ENCODE results near the gene HSPD1.
"Not testable (repeated sequence)": the region's sequence is repeated elsewhere in the genome, so short reads cannot be mapped to it uniquely, and the experiment has no call there.

HSPD1 gene

DNA sequence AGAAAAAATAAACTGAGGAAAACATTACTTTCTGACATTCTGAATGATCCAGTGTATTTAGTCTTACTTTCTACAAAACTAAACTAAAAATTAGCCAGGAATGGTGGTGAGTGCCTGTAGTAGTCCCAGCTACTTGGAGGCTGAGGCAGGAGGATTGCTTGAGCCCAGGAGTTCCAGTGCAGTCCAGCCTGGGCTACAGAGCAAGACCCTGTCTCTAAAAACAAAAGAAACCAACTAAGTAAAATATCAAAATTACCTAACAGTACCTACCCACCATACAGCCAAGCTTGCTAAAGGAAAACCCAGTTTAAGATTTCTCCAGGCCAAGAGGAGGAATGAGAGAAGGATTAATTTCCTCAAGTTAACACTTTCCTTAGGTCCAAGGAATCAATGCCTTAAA lies 2.9 kb downstream of the HSPD1 start:
- DNase-seq, result no peak

DNA sequence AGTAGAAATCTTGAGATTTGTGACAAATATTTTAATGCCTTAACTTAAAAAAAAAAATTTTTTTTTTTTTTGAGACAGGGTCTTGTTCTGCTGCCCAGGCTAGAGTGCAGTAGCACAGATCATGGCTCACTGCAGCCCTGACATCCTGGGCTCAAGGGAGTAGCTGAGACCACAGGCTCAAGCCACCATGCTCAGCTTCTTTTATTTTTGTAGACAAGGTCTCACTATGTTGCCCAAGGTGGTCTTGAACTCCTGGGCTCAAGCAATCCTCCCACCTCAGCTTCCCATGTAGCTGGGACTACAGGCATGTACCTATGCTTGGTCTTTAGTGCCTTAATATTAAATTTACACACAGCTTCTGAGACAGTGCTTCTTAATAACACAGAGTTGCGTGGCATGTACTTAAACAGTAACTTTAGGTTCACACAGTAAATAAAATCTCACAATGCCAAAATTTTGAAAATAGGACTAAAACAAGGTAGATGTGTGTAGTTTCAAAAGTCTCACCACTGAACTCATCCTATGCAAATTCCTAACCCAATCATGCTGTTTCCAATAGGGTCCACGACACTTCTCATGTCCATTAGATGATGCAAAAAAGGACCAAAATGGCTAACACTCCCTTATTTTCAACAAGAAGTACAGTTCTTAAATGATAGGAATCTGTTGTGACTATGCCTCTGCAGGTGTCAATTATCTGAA lies 4.1 kb downstream of the HSPD1 start:
- no peak for DNase-seq

DNA sequence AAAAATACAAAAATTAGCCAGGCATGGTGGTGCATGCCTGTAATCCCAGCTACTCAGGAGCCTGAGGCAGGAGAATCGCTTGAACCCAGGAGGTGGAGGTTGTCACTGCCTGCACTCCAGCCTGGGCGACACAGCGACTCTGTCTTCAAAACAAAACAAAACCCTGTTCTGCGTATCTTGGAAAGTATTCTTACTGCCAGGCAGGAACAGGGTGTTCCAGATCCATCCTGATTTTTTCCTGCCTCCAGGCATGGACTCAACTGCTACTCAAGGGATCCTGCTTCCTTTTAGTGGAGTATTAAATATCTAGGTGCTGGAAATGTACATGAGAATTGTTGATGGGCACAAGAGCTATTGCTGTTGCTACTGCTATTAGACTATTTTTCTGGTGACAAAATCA lies 12.3 kb downstream of the HSPD1 start:
- DNase-seq, result no peak

DNA sequence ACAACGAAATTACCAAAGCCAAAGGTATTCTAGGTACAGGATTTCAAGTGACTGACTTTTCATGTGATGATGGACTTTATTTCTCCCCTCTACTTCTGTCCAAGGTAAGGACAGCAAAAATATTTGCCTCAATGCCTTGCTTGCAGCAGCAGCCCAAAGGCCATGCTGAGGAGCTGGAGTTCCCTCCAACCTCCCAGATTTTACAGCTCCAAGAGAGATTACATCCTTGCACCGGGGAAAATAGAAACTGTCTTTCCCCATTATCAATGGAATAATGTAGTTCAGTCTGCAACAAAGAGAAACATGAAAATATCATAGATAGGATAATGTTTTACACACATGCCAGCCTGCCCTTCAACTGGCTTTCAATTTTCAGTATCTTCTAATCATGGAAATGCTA lies 13.5 kb downstream of the HSPD1 start:
- no peak for DNase-seq

DNA sequence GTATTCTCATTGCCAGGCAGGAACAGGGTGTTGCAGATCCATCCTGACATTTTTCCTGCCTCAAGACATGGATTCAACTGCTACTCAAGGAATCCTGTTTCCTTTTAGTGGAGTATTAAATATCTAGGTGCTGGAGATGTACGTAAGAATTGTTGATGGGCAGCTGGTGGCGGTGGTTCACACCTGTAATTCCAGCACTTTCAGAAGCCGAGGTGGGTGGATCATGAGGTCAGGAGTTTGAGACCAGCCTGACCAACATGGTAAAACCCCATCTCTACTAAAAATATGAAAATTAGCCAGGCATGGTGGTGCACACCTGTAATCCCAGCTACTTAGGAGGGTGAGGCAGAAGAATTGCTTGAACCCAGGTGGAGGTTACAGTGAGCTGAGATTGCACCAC lies 15.4 kb downstream of the HSPD1 start:
- DNase-seq, result not testable (repeated sequence)

DNA sequence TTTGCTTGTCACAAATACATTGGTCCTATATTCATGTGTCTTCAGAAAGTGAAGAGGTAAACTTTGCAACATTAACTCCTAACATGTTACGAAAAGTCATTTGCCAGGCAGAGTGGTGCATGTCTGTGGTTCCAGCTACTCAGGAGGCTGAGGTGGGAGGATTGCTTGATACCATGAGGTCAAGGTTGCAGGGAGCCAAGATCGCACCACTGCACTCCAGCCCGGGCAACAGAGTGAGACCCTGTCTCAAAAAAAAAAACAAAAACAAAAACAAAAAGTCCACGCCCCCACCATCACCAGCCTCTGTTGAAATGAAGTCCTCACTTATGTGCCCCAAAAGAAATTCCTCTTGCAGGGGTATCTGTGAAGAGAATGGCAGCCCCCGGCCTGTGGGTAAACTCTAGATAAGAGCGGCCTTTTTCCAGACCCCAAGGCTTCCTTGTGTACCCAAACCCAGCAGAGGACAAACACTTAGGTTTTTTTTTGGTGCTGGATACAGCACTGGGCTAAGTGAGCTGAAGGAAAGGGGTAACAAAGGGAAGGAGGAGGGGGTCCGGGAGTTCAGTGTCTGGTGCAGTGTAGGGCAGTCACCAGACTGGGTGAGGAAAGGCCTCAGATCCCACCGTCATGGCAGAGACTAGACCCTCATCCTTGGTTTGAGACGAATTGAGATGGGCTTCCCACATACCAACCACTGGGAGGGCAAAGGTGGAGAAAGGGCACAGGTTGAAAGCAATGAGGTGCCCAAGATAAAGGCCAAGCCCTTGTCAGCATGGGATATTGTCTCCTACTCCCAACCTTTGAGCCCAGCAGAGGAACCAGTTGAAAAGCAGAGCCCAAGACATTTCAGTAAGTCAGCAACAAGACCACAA lies 19.2 kb downstream of the HSPD1 start:
- DNase-seq, result no peak

DNA sequence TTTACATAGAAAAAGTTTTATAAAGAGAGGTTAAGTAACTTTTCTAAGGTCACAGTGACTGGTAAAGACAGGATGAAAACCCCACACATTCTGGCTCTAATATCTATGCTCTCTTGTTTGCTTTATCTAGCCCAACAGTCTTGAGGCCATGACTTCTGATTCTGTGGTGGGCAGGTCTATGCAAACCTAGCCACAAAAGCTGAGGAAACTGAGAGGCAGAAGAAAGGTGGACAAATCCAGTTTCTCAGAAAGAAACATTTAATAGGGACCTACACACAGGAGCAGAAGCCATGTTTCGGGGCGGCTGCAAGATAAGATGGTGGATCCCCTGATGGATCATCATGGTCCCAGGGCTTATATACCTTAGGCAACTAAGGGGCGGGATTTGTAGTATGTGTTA lies 21.8 kb downstream of the HSPD1 start:
- DNase-seq, result no peak

DNA sequence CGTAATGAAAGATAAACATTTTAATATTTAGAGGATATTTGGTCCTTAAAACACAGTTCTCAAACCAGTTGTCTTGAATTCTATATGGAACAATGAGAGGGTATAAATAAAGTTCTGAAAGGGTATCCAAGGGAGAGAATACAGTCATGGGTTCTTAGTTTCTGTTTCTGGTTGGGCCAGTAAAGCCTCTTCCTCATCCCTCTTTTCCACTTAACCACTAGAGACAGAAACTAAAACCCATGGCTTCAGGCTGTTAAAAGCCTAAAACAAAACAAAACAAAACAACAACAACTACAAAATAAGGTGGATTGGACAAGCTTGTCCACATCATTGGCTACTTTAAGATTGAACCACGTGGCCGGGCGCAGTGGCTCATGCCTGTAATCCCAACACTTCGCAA lies 27.5 kb downstream of the HSPD1 start:
- DNase-seq, result no peak

DNA sequence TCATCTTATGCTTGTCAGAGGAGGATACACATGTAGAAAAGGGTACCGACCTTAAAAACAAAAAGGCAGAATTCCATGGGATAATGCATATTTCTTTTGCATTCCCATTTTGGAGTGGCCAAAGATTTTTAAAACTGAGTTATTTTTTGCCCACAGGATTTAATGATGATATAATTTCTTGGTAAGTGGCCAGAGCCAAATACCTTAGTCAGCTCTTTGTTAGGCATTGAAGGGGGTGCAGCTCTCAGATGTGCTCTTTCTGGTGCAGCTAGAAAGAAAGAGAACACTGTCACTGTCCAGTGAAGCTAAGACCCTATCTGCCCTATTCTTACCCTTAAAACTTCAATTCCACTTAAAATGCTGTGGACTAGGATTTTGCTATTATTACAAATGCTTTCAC lies 35.5 kb downstream of the HSPD1 start:
- no peak for DNase-seq

DNA sequence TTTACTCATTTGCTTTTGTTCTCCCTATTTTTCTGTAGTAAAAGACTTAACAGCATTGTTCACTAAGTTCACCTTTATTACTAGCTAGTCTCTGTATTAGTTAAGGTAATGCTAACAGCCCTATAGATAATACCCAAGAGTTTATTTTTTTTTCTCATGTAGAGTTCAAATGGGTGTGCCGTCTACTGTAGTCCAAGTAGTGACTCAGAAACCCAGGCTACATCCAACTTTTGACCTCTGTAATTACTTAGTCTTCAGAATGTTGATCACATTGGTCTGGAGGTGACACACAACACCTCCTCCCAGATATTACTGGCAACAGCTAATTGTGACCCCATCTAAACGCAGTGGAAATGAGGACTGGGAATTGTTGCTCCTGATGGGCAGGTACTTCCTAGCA lies 38.6 kb downstream of the HSPD1 start:
- DNase-seq, result no peak

DNA sequence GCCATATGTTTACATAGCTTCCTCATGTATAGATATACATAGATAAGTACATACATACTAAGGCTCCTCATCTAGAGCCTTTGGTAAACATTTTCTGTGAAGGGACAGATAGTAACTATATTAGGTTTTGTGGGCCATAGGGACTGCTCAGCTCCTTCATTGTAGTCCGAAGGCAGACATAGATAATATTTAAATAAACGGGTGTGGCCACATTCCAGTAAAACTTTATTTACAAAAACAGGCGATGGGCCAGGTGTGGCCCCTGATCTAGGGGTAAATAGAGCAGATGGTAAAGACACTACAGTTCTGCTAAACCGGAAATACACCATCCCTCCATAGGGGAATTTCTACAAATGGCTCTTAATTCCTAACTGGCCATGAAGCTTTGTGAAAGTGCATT lies 39.0 kb downstream of the HSPD1 start:
- no peak for DNase-seq

DNA sequence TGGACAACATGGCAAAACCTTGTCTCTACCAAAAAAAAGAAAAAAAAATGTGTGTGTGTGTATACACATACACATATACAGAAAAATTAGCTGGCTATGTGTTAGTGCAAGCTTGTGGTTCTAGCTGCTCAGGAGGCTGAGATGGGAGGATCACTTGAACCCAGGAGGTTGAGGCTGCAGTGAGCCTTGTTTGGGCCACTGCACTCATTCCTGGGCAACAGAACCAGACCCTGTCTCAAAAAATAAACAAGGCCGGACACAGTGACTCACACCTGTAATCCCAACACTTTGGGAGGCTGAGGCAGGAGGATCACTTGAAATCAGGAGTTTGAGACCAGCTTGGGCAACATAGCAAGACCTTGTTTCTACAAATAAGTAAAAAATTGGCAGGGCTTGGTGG lies 44.2 kb downstream of the HSPD1 start:
- DNase-seq, result no peak

DNA sequence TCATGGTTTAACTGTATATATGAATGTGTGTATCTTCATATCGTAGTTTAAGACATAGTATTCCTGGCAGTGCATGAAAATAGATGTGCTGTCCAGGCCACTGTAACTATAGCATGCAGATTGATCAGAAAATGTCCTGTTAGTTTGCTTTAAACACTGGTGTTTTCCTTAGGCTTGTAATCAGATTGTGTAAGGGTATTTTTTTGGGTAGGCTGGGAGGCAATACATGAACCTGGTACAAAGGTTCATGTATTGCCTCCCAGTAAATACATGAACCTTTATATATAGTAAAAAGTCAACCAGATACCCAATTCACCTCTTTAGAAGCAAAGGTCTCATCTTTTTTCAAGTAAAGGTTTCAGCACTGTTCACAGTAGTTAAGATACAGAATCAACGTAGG lies 44.7 kb downstream of the HSPD1 start:
- DNase-seq, result no peak

DNA sequence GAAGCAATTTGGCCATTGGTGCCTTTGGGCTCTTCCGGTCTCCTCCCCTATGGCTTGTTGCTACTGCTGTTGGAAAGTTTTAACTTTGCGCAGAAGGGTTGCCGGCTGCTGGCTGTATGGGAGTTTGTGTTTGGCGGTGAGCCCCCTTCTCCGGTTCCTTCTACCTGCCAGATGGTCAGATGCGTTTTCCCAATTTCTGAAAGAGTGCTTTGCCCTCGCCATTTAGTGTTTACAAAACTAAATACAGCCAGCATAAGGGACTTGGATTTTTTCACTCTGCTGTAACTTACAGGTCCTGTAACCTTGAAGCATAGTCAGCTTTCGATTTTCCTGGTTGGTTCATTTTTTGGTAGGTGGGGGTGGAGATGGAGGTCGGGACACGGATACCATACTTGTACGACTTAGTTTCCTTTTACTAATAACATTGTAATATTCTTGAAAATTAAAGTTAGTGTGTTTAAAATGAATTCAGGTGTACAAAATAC lies 45.7 kb downstream of the HSPD1 start:
- peak in 1 of 2 experiments; percentile 38 for DNase-seq

DNA sequence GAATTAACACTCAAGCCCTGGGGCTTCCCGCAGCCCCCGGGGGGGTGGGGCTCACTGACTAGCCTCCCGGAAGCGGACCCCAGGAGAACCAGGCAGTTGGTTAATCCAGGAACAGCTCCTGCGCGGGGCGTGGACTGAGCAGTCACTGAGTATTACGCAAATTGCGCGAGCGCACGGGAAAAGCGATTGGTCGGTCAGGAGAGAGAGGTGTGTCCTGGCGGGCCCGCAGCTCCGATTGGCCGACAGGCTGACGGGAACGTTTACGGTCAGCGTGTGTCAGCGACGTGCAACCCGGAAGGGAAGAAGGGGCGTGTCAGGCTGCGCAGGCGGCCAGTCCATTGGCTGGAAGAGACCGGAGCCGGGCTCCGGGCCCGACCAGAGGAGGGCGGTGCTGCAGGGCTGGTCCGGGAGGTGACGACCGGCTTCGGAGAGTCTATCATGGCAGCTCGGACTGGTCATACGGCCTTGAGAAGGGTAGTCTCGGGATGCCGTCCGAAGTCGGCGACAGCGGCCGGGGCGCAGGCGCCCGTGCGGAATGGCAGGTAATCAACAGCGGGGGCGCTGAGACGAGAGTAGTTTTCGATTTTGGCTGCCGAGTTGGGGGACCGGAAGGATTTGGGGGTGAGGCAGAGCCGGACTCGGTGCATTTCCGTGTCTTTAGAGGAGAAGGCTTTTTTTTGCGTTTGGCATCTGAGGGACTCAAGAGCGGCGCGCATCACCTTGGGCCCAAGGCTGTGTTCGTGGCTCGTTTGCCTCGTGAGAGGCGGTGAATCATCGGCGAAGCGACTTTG lies 46.3 kb downstream of the HSPD1 start, which contains the start of gene COQ10B:
Gene COQ10B, plus strand, starts transcription at position 430 of the 791 bp plus-strand sequence. Its CDS starts 9 bp downstream, at position 439.
- DNase-seq, result peak; percentile 98 to 99

DNA sequence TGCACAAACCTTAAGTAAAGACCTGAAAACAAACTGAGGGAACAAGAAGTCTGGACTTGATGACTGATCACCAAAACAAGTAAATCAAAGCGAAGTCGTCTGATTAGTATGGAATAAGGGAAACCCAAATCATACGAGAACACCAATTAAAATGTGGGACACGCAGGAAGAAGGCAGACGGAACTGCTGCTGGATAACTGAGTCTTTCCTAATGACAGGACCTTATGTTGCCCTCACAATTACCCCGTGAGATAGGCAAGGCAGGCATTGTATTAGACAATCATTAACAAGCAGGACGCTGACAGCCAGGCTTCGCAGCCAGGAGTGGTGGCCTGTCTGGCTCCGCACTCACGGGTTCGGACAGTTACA lies 46.9 kb downstream of the HSPD1 start:
- DNase-seq, result no peak

DNA sequence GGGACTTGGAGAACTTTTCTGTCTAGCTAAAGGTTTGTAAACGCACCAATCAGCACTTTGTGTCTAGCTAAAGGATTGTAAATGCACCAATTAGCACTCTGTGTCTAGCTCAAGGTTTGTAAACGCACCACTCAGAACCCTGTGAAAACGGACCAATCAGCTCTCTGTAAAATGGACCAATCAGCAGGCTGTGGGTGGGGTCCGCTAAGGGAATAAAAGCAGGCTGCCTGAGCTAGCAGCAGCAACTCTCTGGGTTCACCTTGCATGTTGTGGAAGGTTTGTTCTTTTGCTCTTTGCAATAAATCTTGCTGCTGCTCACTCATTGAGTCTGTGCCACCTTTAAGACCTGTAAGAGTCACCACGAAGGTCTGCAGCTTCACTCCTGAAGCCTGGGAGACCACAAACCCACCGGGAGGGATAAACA lies 48.7 kb downstream of the HSPD1 start:
- not testable (repeated sequence) for DNase-seq

DNA sequence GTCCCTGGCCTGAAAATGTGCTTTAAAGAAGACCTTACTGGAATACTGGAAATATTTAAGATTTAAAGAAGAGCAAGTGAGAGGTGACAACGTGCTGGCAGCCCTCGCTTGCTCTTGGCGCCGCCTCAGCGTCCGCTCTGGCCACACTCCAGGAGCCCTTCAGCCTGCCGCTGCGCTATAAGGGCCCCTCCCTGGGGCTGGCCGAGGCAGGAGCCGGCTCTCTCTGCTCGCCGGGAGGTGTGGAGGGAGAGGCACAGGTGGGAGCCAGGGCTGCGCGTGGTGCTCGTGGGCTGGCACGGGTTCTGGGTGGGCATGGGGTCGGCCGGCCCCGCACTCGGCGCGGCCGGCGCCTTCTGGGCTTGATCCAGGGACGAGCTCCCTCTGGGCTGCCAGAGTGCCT lies 49.2 kb downstream of the HSPD1 start:
- no peak for DNase-seq

DNA sequence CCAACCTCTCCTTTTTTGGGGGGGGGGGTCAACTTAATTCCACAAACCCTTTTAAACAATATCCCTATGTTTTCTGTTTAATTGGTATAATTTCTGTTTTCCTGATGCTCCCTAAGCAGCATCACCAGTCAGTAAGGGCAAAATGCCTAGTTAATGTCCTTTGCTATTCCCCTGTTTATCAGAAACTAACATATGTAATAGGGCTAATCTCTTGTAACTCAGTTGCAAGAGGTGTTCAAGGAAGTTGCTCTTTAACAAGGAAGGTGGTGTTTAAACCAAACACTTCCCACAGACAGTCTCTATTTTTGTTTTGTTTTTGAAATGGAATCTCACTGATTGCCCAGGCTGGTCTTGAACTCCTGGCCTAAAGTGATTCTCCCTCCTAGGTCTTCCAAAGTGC lies 52.8 kb downstream of the HSPD1 start:
- DNase-seq, result no peak

DNA sequence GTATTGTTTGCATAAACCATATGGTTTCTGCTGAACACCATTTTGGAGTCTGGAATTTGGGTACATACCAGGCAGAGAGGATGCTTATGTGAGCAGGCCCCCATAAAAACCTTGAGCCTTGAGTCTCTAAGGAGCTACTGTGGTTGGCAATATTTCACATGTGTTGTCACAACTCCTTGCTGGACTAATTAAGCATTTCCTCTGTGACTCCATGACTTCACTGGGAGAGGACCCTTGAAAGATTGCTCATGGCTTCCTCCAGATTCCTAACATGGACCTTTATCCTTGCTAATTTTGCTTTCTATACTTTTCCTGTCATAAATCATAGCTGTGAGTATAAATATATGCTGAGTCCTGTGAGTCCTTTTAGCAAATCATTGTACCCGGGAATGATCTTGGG lies 53.9 kb downstream of the HSPD1 start:
- DNase-seq, result no peak

DNA sequence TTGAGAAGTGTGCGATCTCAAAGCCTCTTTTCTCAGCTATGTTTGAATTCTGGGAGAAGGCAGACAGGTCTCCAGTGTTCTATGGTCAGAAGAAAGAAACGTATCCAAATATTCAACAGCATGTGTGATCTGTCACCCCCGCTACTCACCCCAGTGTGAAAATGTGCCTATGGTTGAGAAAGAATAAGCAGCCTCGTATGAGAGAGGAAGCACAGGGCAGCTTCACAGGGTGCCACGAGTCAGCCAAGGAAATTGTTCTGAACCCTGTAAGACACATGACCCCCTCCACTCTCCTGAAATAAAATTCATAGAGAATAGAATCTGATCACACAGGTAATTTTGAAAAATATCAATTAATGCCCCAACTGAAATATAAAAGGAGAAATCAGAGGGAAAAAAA lies 56.8 kb downstream of the HSPD1 start:
- DNase-seq, result no peak

DNA sequence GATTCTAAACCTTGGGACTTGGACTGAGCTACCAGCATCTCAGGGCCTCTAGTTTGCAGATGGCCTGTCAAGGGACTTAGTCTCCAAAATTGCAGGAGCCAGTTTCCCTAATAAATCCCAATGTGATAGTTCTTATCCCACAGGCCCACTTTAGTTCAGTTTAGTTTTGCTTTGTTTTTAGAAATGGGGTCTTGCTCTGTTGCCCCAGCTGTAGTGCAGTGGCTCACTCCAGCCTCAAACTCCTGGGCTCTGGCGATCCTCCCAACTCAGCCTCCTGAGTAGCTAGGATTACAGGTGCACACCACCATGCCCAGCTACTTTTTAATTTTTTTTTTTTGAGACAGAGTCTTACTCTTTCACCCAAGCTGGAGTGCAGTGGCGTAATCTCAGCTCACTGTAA lies 62.3 kb downstream of the HSPD1 start:
- DNase-seq, result no peak

All from NCI-H526 (cell line).